Stimulated activated naive B cell treated with anti-CD40 and anti-IgM and Interleukin-4, amounts not matched to agents 10 μg/mL and 1 μg/mL and 100 μg/mL, for 72 hours (primary cell): ENCODE measurements around the gene S100A1.

ENCODE experiments used
- ATAC-seq, 2 donors: fragments of 150-1000 bp; cut with Tn5 transposase; replicated peaks; 2 replicates each; pipeline ENCODE4 v1.10.0; 2021; ENCODE audit warnings: moderate library complexity in 1 of 2
- DNase-seq: peaks from one replicate; pipeline ENCODE4 v3.0.0; 2021
- H3K27ac Mint-ChIP-seq: one replicate; pipeline ENCODE4 v1.8.0; 2022; ENCODE audit warnings: mild to moderate bottlenecking, mixed read lengths
- H3K27me3 Mint-ChIP-seq, 2 donors: one replicate each; pipeline ENCODE4 v1.8.0; 2022; ENCODE audit warnings: mixed read lengths in 2 of 2
- H3K36me3 Mint-ChIP-seq, 2 donors: one replicate each; pipeline ENCODE4 v1.8.0; 2022; ENCODE audit warnings: mixed read lengths in 2 of 2, mild to moderate bottlenecking in 1 of 2
- H3K4me1 Mint-ChIP-seq, 2 donors: one replicate each; pipeline ENCODE4 v1.8.0; 2022; ENCODE audit warnings: mixed read lengths in 2 of 2, mild to moderate bottlenecking in 1 of 2
- H3K4me3 Mint-ChIP-seq, 2 donors: one replicate each; pipeline ENCODE4 v1.8.0; 2022; ENCODE audit warnings: mild to moderate bottlenecking in 2 of 2, mixed read lengths in 2 of 2, moderate library complexity in 1 of 2
- H3K9me3 Mint-ChIP-seq, 2 donors: one replicate each; pipeline ENCODE4 v1.8.0; 2022; ENCODE audit warnings: mixed read lengths in 2 of 2, mild to moderate bottlenecking in 1 of 2

S100A1 gene

DNA sequence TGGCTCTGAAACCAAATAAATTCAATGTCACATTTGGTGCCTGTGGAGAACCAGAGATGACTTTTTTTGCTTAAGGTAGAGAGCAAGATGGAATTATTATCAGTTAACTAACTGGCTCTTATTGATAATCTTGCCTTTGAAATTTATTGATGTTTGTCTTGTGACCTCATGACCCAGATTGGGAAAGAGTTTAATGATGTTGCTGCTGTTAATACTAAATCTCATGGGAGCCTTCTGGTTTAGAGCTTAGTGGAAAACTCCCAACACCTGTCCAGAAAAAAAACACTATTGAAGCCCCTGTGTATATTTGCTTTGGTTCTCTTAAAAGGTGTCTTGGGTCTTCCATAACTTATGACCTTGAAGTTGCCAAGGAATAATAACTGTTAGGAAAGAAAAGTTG lies 15.6 kb downstream of the S100A1 start:
- peak overlapping the region; percentile 88 for H3K27ac Mint-ChIP-seq
- H3K9me3 Mint-ChIP-seq, result no peaks in the 10 kb centered on the region
- peaks cover 20 to 33% of the 10 kb centered on the region in 2 donors for H3K4me1 Mint-ChIP-seq
- DNase-seq (no peak), ATAC-seq (no peak)
- H3K27me3 Mint-ChIP-seq, result no peaks in the 10 kb centered on the region
- H3K4me3 Mint-ChIP-seq, result no peak overlapping the region
- peaks cover 41 to 63% of the 10 kb centered on the region in 2 donors for H3K36me3 Mint-ChIP-seq

- Mint-ChIP-seq H3K27ac (peak overlapping the region; percentile 71), H3K4me3 (no peak overlapping the region), H3K9me3 (no peaks in the 10 kb centered on the region), H3K4me1 (peaks cover 19 to 27% of the 10 kb centered on the region in 2 donors), H3K36me3 (peaks cover 37 to 56% of the 10 kb centered on the region in 2 donors), H3K27me3 (no peaks in the 10 kb centered on the region)
- no peak for DNase-seq
- ATAC-seq, result no peak
These were observed 18.6 kb downstream of the S100A1 start for GRCh38 chr1:153646672-153647345.

- ATAC-seq (no peak), DNase-seq (no peak)
- H3K36me3 Mint-ChIP-seq, result peaks cover 33 to 51% of the 10 kb centered on the region in 2 donors
- no peaks in the 10 kb centered on the region for H3K27me3 Mint-ChIP-seq
- peak overlapping the region; percentile 89 for H3K27ac Mint-ChIP-seq
- H3K4me3 Mint-ChIP-seq, result no peak overlapping the region
- peaks cover 17 to 27% of the 10 kb centered on the region in 2 donors for H3K4me1 Mint-ChIP-seq
- no peaks in the 10 kb centered on the region for H3K9me3 Mint-ChIP-seq
These were observed 19.1 kb downstream of the S100A1 start for GRCh38 chr1:153647346-153647714.

GRCh38 chr1:153648000-153648643 lies 19.9 kb downstream of the S100A1 start:
- no peak for DNase-seq
- Mint-ChIP-seq H3K27ac (peak overlapping the region; percentile 37), H3K4me3 (peak overlapping the region in 1 of 2 donors; percentile 29), H3K4me1 (peaks cover 14 to 24% of the 10 kb centered on the region in 2 donors), H3K9me3 (no peaks in the 10 kb centered on the region), H3K27me3 (no peaks in the 10 kb centered on the region), H3K36me3 (peaks cover 30 to 48% of the 10 kb centered on the region in 2 donors)
- peak; percentile 22 to 23 for ATAC-seq

DNA sequence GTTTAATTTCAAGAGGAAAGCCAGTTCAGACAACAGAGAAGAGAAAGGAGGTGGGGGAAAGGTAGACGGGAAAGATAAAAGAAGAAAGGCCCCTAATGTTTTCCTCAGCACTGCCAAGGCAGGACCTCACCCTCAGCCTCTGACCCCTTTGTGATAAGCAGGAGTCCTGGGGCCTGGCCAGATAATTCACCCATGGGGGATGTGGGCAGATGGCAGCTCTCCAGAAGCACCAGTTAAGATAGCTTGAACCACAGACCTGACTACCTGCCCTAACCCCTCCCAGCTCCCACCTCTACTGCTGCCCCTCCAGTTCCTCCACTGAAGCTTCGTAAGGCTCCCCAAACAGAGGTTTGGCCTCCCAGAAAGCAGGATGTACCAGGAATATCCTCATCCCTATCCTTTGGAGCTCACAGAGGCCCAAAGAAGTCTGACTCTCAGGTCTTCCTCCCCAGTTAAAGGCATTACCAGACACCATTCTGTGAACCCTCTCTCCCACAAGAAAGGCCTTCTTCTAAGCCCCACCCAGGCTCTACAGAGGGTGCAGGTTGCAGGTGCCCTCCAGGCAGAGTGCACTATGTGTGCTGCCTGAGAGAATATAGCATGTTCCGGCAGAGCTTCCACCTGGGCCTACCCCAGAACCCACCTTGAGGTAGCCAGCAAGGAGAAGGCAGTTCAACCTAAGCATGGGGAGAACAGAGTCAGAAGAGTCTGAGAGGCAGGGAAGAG lies 21.1 kb downstream of the S100A1 start:
- DNase-seq (no peak), ATAC-seq (peak in 1 of 2 donors; percentile 43)
- Mint-ChIP-seq H3K9me3 (no peaks in the 10 kb centered on the region), H3K27ac (peak overlapping the region; percentile 79), H3K4me1 (peaks cover 10 to 13% of the 10 kb centered on the region in 2 donors), H3K36me3 (peaks cover 20 to 36% of the 10 kb centered on the region in 2 donors), H3K27me3 (no peaks in the 10 kb centered on the region), H3K4me3 (peak overlapping the region in 1 of 2 donors; percentile 30)

DNA sequence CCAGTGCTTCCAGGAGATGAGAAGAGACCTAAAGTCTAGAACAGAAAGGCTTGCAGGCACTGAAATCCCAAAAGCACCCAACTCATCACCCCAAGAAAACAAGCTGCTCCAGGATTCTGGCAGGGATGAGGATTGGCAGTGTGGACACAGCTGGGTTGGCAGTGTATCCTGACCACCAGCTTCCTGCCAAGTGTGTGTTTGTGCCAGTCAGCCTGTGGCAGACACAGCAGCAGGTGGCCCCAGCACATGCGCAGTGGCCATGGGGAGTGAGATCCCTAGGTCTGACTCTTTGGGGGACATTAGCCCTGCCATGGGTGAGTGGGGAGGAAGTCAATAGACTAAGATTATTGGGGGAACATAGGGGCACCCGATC lies 21.6 kb downstream of the S100A1 start:
- H3K27me3 Mint-ChIP-seq, result no peaks in the 10 kb centered on the region
- H3K4me1 Mint-ChIP-seq, result peaks cover 9 to 13% of the 10 kb centered on the region in 2 donors
- ATAC-seq (peak in 1 of 2 donors; percentile 15), DNase-seq (no peak)
- peak overlapping the region; percentile 48 for H3K27ac Mint-ChIP-seq
- no peaks in the 10 kb centered on the region for H3K9me3 Mint-ChIP-seq
- peaks cover 18 to 31% of the 10 kb centered on the region in 2 donors for H3K36me3 Mint-ChIP-seq
- H3K4me3 Mint-ChIP-seq, result no peak overlapping the region

- H3K4me3 Mint-ChIP-seq, result no peak overlapping the region
- ATAC-seq, result no peak
- H3K27ac Mint-ChIP-seq, result no peak overlapping the region
- peaks cover under 1 to 5% of the 10 kb centered on the region in 2 donors for H3K4me1 Mint-ChIP-seq
- no peaks in the 10 kb centered on the region for H3K27me3 Mint-ChIP-seq
- peaks cover 6 to 14% of the 10 kb centered on the region in 2 donors for H3K36me3 Mint-ChIP-seq
- no peaks in the 10 kb centered on the region for H3K9me3 Mint-ChIP-seq
- no peak for DNase-seq
These were observed 23.5 kb downstream of the S100A1 start for GRCh38 chr1:153651771-153652170.

- H3K4me3 Mint-ChIP-seq, result no peak overlapping the region
- no peak overlapping the region for H3K27ac Mint-ChIP-seq
- DNase-seq (no peak), ATAC-seq (no peak)
- H3K27me3 Mint-ChIP-seq, result no peaks in the 10 kb centered on the region
- peaks cover 0 to 3% of the 10 kb centered on the region in 2 donors for H3K36me3 Mint-ChIP-seq
- no peaks in the 10 kb centered on the region for H3K9me3 Mint-ChIP-seq
- peaks cover 0 to under 1% of the 10 kb centered on the region in 2 donors for H3K4me1 Mint-ChIP-seq
These were observed 24.7 kb downstream of the S100A1 start for GRCh38 chr1:153652805-153653500.

GRCh38 chr1:153655333-153655732 lies 27.1 kb downstream of the S100A1 start:
- Mint-ChIP-seq H3K4me1 (peaks cover 5 to 15% of the 10 kb centered on the region in 2 donors), H3K4me3 (no peak overlapping the region), H3K27ac (no peak overlapping the region), H3K36me3 (peaks cover 0 to 3% of the 10 kb centered on the region in 2 donors), H3K27me3 (no peaks in the 10 kb centered on the region), H3K9me3 (no peaks in the 10 kb centered on the region)
- DNase-seq (no peak), ATAC-seq (no peak)

DNA sequence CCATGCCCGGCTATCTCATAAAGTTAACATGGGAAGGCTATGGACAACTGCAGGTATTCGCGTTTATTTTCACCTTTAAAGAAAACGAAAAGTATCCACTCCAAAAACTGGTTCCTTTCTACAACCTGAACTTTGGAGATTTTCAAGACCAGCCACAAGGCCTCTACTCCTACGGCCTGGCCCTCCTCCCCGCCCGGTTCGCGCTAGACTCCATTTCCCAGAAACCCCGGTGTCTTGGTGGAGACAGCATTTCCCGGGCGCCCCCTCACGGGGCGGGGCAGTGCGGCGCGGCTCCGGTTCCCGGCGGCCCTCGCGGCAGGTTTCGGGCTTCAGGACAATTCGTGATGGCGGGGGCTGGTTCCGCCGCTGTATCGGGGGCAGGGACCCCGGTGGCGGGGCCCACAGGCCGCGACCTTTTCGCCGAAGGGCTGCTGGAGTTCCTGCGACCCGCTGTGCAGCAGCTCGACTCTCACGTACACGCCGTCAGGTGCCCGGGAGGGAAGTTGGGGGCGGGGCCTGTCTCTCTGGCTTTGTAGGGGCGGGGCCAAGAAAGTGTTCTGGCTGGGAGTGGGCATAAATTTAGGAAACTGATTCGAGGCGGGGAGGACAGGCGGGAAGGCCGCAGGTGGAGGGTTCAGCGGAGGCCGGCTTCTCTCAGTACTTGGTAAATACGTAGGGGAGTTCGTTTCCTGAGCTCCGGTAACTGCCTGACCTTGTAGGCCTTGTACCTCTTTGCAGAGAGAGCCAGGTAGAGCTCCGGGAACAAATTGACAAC lies 30.4 kb downstream of the S100A1 start, which contains the start of gene SNAPIN:
TSS of gene SNAPIN (plus strand) at position 304 of the 775 bp plus-strand sequence. CDS start at position 345, 41 bp downstream.
- H3K27me3 Mint-ChIP-seq, result no peaks in the 10 kb centered on the region
- ATAC-seq, result peak; percentile 99
- peaks cover 17 to 21% of the 10 kb centered on the region in 2 donors for H3K36me3 Mint-ChIP-seq
- peaks cover 12 to 25% of the 10 kb centered on the region in 2 donors for H3K4me1 Mint-ChIP-seq
- peak; percentile 90 for DNase-seq
- H3K4me3 Mint-ChIP-seq, result peak within 1 kb of the TSS; percentile 97 to 99
- H3K27ac Mint-ChIP-seq, result peak within 1 kb of the TSS; percentile 94
- H3K9me3 Mint-ChIP-seq, result no peaks in the 10 kb centered on the region

- DNase-seq, result no peak
- no peaks in the 10 kb centered on the region for H3K9me3 Mint-ChIP-seq
- no peaks in the 10 kb centered on the region for H3K27me3 Mint-ChIP-seq
- H3K27ac Mint-ChIP-seq, result peak overlapping the region; percentile 94
- H3K36me3 Mint-ChIP-seq, result peaks cover 21 to 26% of the 10 kb centered on the region in 2 donors
- peak overlapping the region; percentile 97 to 99 for H3K4me3 Mint-ChIP-seq
- peaks cover 12 to 25% of the 10 kb centered on the region in 2 donors for H3K4me1 Mint-ChIP-seq
- no peak for ATAC-seq
These were observed 30.9 kb downstream of the S100A1 start for GRCh38 chr1:153659175-153659534.

GRCh38 chr1:153659656-153660055 lies 31.4 kb downstream of the S100A1 start:
- no peaks in the 10 kb centered on the region for H3K27me3 Mint-ChIP-seq

GRCh38 chr1:153661111-153661708 lies 33.0 kb downstream of the S100A1 start:
- DNase-seq (no peak), ATAC-seq (no peak)
- Mint-ChIP-seq H3K27ac (peak overlapping the region; percentile 47), H3K27me3 (no peaks in the 10 kb centered on the region), H3K4me1 (peaks cover 12 to 25% of the 10 kb centered on the region in 2 donors), H3K9me3 (no peaks in the 10 kb centered on the region), H3K36me3 (peaks cover 35 to 40% of the 10 kb centered on the region in 2 donors), H3K4me3 (no peak overlapping the region)

More at GRCh38 chr1:153659656-153660055, 31.4 kb downstream of the S100A1 start:
- DNase-seq (no peak), ATAC-seq (no peak)
- Mint-ChIP-seq H3K4me1 (peaks cover 12 to 25% of the 10 kb centered on the region in 2 donors), H3K27ac (peak overlapping the region; percentile 59), H3K4me3 (peak overlapping the region; percentile 97 to 99), H3K36me3 (peaks cover 24 to 29% of the 10 kb centered on the region in 2 donors), H3K9me3 (no peaks in the 10 kb centered on the region)
